ENCODE data around the gene FBLL1. TPM values are rescaled to one million over a fixed set of nuclear protein-coding genes. Genes with fewer than 3 reads are reported as not detected.

The FBLL1 gene
- not detected for total RNA-seq
- long read RNA-seq: 0 reads

DNA sequence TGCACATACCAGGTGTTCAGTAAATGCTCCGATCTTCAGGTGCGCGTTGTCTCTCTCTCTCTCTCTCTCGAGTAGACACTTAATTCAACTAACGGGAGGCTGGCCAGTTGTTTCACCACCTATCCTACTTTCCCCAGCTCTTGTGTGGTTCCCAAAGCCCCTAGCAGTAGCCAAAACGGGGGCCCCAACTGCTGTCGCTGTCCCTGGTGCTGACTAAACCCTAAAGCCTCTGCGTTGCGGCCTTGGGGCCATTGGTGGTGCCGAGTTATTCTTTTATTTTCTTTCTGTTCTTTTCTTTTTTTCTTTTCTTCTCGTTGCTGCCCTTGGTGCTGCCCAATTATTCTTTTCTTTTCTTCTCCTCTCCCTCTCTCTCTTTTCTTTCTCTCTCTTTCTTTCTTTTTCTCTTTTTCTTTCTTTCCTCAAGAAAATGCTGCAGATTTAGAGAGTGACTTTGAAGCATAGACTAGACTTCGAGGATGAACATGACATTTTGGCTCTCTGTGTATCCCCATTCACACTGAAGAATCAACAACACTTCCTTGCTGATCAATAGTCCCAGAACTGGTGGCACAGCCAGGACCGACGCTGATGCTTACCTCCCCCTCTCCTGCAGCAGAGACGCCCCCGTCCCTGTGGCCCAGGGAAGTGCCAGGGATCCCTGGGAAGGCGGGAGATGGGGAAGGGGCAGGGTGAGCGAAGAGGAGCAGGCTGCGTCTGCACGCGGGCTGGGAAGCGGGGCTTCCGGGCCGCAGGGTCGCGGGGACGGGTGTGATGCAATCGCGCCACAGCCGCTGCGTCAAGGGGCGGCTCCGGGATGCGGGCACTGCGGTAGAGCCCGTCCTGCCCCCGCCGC, at the start of gene FBLL1:
FBLL1 (plus strand) TSS at position 785 of the 853 bp plus-strand sequence. CDS start 200 bp downstream, outside the sequence.
- peaks cover 51% of the 10 kb centered on the region for H3K27me3 ChIP-seq (ENCODE audit: low read depth)
- TF ChIP-seq, protein P1, sequence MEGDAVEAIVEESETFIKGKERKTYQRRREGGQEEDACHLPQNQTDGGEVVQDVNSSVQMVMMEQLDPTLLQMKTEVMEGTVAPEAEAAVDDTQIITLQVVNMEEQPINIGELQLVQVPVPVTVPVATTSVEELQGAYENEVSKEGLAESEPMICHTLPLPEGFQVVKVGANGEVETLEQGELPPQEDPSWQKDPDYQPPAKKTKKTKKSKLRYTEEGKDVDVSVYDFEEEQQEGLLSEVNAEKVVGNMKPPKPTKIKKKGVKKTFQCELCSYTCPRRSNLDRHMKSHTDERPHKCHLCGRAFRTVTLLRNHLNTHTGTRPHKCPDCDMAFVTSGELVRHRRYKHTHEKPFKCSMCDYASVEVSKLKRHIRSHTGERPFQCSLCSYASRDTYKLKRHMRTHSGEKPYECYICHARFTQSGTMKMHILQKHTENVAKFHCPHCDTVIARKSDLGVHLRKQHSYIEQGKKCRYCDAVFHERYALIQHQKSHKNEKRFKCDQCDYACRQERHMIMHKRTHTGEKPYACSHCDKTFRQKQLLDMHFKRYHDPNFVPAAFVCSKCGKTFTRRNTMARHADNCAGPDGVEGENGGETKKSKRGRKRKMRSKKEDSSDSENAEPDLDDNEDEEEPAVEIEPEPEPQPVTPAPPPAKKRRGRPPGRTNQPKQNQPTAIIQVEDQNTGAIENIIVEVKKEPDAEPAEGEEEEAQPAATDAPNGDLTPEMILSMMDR (IDR thresholded peaks at IDR 0.05; ENCODE audit: borderline replicate concordance): no peak

DNA sequence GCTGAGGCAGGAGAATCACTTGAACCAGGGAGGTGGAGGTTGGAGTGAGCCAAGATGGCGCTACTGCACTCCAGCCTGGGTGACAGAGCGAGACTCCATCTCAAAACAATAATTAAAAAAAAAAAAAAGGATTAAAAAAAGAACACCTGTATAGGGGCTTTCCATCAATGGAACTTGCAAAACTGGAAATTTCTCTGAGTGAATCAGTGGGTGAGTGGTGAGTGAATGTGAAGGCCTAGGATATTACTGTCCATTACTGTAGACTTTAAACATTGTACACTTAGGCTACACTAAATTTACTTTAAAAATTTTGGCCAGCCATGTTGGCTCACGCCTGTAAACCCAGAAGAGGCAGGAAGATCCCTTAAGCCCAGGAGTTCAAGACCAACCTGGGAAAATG, 48.5 kb upstream of the FBLL1 start:
- H3K27ac ChIP-seq (replicated peaks): no peak overlapping the region
- no peaks in the 10 kb centered on the region for H3K9me3 ChIP-seq (replicated peaks)
- H3K4me1 ChIP-seq: no peaks in the 10 kb centered on the region
- TF ChIP-seq, protein P1 (IDR thresholded peaks at IDR 0.05; ENCODE audit: borderline replicate concordance): no peak
- H3K36me3 ChIP-seq: no peaks in the 10 kb centered on the region
- H3K27me3 ChIP-seq (ENCODE audit: low read depth): peaks cover 4% of the 10 kb centered on the region
- no peak for DNase-seq
- H3K4me3 ChIP-seq: no peak overlapping the region
- intact Hi-C loops (cut with micrococcal nuclease): no loop called here

More for the DNA sequence above, at the start of gene FBLL1:
- intact Hi-C loops (cut with micrococcal nuclease): no loop called here
- Histone ChIP-seq H3K36me3 (no peaks in the 10 kb centered on the region), H3K27ac (replicated peaks) (no peak within 1 kb of the TSS), H3K4me1 (peaks cover 9% of the 10 kb centered on the region), H3K4me3 (peak within 1 kb of the TSS; percentile 64), H3K9me3 (replicated peaks) (no peaks in the 10 kb centered on the region)
- DNase-seq: no peak

DNA sequence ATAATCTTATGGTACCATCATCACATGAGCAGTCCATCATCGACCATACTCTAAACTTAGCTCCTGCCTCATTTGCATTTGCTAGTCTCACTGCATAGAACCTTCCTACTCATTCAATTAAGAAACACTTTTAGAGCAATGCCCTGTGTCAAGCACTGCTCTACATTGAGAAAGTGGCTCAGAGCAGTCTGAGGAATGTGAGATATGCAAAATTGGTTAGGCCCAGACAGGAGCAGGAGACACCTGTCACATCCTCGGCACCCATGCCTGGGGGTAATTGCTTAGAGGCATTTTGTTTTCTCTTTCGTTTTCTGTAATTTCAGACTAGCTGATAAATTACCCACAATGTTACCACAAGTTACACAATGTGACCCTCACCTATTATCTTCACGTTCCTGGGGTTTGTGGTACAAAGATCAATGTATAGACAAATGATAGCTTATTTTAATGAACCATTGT, 47.7 kb upstream of the FBLL1 start:
- DNase-seq: no peak
- no peak overlapping the region for H3K27ac ChIP-seq (replicated peaks)
- TF ChIP-seq, protein P1 (IDR thresholded peaks at IDR 0.05; ENCODE audit: borderline replicate concordance): no peak
- no peak overlapping the region for H3K4me3 ChIP-seq
- no peaks in the 10 kb centered on the region for H3K36me3 ChIP-seq
- H3K27me3 ChIP-seq (ENCODE audit: low read depth): peaks cover 4% of the 10 kb centered on the region
- H3K9me3 ChIP-seq (replicated peaks): no peaks in the 10 kb centered on the region
- intact Hi-C loops (cut with micrococcal nuclease): no loop called here
- H3K4me1 ChIP-seq: peaks cover under 1% of the 10 kb centered on the region

DNA sequence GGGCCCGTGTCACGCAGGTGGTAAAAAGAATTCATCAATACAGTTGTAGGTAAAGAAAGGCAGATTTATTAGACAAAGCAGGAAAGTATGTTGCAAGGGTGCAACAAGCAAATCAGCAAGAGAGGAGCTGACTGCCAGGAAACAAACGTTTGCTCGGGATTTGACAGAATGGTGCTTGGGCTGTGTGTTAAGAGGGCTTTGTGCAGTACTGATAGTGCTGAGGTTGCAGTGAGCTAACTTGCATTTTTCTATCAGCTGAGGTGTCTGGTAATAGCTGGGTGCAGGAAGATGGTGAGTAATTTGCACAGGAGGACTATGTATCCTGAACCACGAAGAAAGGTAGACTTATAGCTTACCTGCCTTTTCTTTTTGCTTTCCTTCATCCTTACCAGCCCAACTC, 46.7 kb upstream of the FBLL1 start:
- TF ChIP-seq, protein P1 (IDR thresholded peaks at IDR 0.05; ENCODE audit: borderline replicate concordance): no peak
- H3K36me3 ChIP-seq: no peaks in the 10 kb centered on the region
- intact Hi-C loops (cut with micrococcal nuclease): no loop called here
- no peak overlapping the region for H3K4me3 ChIP-seq
- no peaks in the 10 kb centered on the region for H3K9me3 ChIP-seq (replicated peaks)
- peaks cover 11% of the 10 kb centered on the region for H3K4me1 ChIP-seq
- no peak for DNase-seq
- peaks cover 4% of the 10 kb centered on the region for H3K27me3 ChIP-seq (ENCODE audit: low read depth)
- H3K27ac ChIP-seq (replicated peaks): no peak overlapping the region

DNA sequence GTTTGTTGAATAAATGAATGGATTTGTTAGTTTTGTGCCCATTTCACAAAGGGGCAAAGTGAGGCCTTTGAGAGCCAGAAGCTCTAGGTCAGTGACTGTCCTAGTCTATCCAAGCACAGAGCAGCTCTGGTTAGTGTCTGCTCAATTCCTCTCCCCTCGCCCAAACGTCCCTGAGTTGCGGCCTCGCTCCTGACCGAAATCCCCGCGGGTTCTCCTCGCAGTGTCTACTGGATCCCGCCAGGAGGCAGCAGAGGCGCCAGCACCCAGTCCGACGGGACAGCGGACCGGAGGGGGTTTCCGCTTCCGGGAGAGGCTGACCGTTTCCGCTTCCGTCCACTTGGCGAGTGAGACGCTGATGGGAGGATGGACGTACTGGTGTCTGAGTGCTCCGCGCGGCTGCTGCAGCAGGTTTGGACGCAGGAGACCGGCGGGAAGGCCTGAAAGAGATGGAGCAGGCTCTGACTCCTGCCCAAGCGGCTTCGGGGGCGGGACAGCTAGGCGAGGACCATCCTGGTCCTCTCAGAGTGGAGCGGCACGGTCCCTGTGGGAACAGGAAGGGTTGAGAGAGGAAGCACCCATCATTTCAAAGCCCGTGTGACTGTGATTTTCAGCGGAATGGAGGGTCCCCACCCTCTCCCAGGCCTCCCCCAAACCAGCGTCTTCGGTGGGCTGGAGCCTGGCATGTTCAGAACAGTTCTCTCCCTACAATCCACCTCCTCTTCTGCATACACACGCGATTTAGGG, 42.8 kb upstream of the FBLL1 start, which contains the start of gene RARS1:
RARS1 (plus strand) TSS at position 336 of the 744 bp plus-strand sequence; CDS start at position 364, 28 bp downstream.
- Histone ChIP-seq H3K4me3 (peak within 1 kb of the TSS; percentile 98), H3K36me3 (peaks cover 34% of the 10 kb centered on the region), H3K27ac (replicated peaks) (peak within 1 kb of the TSS; percentile 83), H3K4me1 (peaks cover 19% of the 10 kb centered on the region), H3K27me3 (ENCODE audit: low read depth) (no peaks in the 10 kb centered on the region), H3K9me3 (replicated peaks) (no peaks in the 10 kb centered on the region)
- TF ChIP-seq, protein P1 (IDR thresholded peaks at IDR 0.05; ENCODE audit: borderline replicate concordance): peak; percentile 99
- DNase-seq: peak; percentile 94
- intact Hi-C loops (cut with micrococcal nuclease): no loop called here
